Measurements from ENCODE around the gene SNCB.

Gene SNCB

GRCh38 chr5:176671399-176671798, 41.1 kb upstream of the SNCB start:
- no peak overlapping the region for H3K9ac ChIP-seq (ENCODE audit: low read length)
- H3K27me3 ChIP-seq (ENCODE audit: control insufficient read depth in 1 of 2, insufficient read depth in 2 of 2, low read length in 2 of 2) = peaks cover 0 to 10% of the 10 kb centered on the region in 2 donors
- H3K4me1 ChIP-seq (ENCODE audit: insufficient read depth, low read length) = no peaks in the 10 kb centered on the region
- H3K36me3 ChIP-seq (ENCODE audit: insufficient read depth, low read length) = no peaks in the 10 kb centered on the region
- no peak overlapping the region for H3K4me3 ChIP-seq (ENCODE audit: low read depth in 1 of 2, low read length in 2 of 2)
- H3K27ac ChIP-seq (ENCODE audit: low read depth, low read length) = no peak overlapping the region
- no peaks in the 10 kb centered on the region for H3K9me3 ChIP-seq (ENCODE audit: low read length)

GRCh38 chr5:176670449-176670848, 40.1 kb upstream of the SNCB start:
- H3K4me1 ChIP-seq (ENCODE audit: insufficient read depth, low read length) = no peaks in the 10 kb centered on the region
- H3K9me3 ChIP-seq (ENCODE audit: low read length) = no peaks in the 10 kb centered on the region
- H3K27me3 ChIP-seq (ENCODE audit: control insufficient read depth in 1 of 2, insufficient read depth in 2 of 2, low read length in 2 of 2) = peaks cover 0 to 14% of the 10 kb centered on the region in 2 donors
- no peaks in the 10 kb centered on the region for H3K36me3 ChIP-seq (ENCODE audit: insufficient read depth, low read length)
- H3K9ac ChIP-seq (ENCODE audit: low read length) = no peak overlapping the region
- H3K27ac ChIP-seq (ENCODE audit: low read depth, low read length) = no peak overlapping the region
- H3K4me3 ChIP-seq (ENCODE audit: low read depth in 1 of 2, low read length in 2 of 2) = no peak overlapping the region

- no peaks in the 10 kb centered on the region for H3K36me3 ChIP-seq (ENCODE audit: insufficient read depth, low read length)
- no peaks in the 10 kb centered on the region for H3K4me1 ChIP-seq (ENCODE audit: insufficient read depth, low read length)
- no peak overlapping the region for H3K4me3 ChIP-seq (ENCODE audit: low read depth in 1 of 2, low read length in 2 of 2)
- H3K27me3 ChIP-seq (ENCODE audit: control insufficient read depth in 1 of 2, insufficient read depth in 2 of 2, low read length in 2 of 2) = peaks cover 5 to 23% of the 10 kb centered on the region in 2 donors
- no peak overlapping the region for H3K27ac ChIP-seq (ENCODE audit: low read depth, low read length)
- H3K9ac ChIP-seq (ENCODE audit: low read length) = no peak overlapping the region
- no peaks in the 10 kb centered on the region for H3K9me3 ChIP-seq (ENCODE audit: low read length)
Observed at GRCh38 chr5:176667637-176668036, 37.3 kb upstream of the SNCB start.

GRCh38 chr5:176665517-176665916, 35.2 kb upstream of the SNCB start:
- Histone ChIP-seq H3K27ac (ENCODE audit: low read depth, low read length) (no peak overlapping the region), H3K4me1 (ENCODE audit: insufficient read depth, low read length) (no peaks in the 10 kb centered on the region), H3K9ac (ENCODE audit: low read length) (no peak overlapping the region), H3K4me3 (ENCODE audit: low read depth in 1 of 2, low read length in 2 of 2) (no peak overlapping the region), H3K36me3 (ENCODE audit: insufficient read depth, low read length) (no peaks in the 10 kb centered on the region), H3K27me3 (ENCODE audit: control insufficient read depth in 1 of 2, insufficient read depth in 2 of 2, low read length in 2 of 2) (peaks cover 5 to 24% of the 10 kb centered on the region in 2 donors), H3K9me3 (ENCODE audit: low read length) (no peaks in the 10 kb centered on the region)

GRCh38 chr5:176664886-176665285, 34.6 kb upstream of the SNCB start:
- Histone ChIP-seq H3K4me3 (ENCODE audit: low read depth in 1 of 2, low read length in 2 of 2) (no peak overlapping the region), H3K4me1 (ENCODE audit: insufficient read depth, low read length) (no peaks in the 10 kb centered on the region), H3K36me3 (ENCODE audit: insufficient read depth, low read length) (no peaks in the 10 kb centered on the region), H3K27ac (ENCODE audit: low read depth, low read length) (no peak overlapping the region), H3K27me3 (ENCODE audit: control insufficient read depth in 1 of 2, insufficient read depth in 2 of 2, low read length in 2 of 2) (peaks cover 5 to 18% of the 10 kb centered on the region in 2 donors), H3K9ac (ENCODE audit: low read length) (no peak overlapping the region), H3K9me3 (ENCODE audit: low read length) (no peaks in the 10 kb centered on the region)

- Histone ChIP-seq H3K4me1 (ENCODE audit: insufficient read depth, low read length) (no peaks in the 10 kb centered on the region), H3K9ac (ENCODE audit: low read length) (no peak overlapping the region), H3K9me3 (ENCODE audit: low read length) (no peaks in the 10 kb centered on the region), H3K27ac (ENCODE audit: low read depth, low read length) (no peak overlapping the region), H3K27me3 (ENCODE audit: control insufficient read depth in 1 of 2, insufficient read depth in 2 of 2, low read length in 2 of 2) (peaks cover 5 to 15% of the 10 kb centered on the region in 2 donors), H3K4me3 (ENCODE audit: low read depth in 1 of 2, low read length in 2 of 2) (no peak overlapping the region), H3K36me3 (ENCODE audit: insufficient read depth, low read length) (no peaks in the 10 kb centered on the region)
Observed at GRCh38 chr5:176664479-176664878, 34.1 kb upstream of the SNCB start.

GRCh38 chr5:176663566-176663965, 33.2 kb upstream of the SNCB start:
- no peak overlapping the region for H3K4me3 ChIP-seq (ENCODE audit: low read depth in 1 of 2, low read length in 2 of 2)
- H3K27me3 ChIP-seq (ENCODE audit: control insufficient read depth in 1 of 2, insufficient read depth in 2 of 2, low read length in 2 of 2) = peaks cover 5 to 15% of the 10 kb centered on the region in 2 donors
- H3K9me3 ChIP-seq (ENCODE audit: low read length) = no peaks in the 10 kb centered on the region
- H3K27ac ChIP-seq (ENCODE audit: low read depth, low read length) = no peak overlapping the region
- peaks cover 6% of the 10 kb centered on the region for H3K4me1 ChIP-seq (ENCODE audit: insufficient read depth, low read length)
- no peak overlapping the region for H3K9ac ChIP-seq (ENCODE audit: low read length)
- H3K36me3 ChIP-seq (ENCODE audit: insufficient read depth, low read length) = no peaks in the 10 kb centered on the region

GRCh38 chr5:176662371-176663333, 32.3 kb upstream of the SNCB start:
- Histone ChIP-seq H3K9me3 (ENCODE audit: low read length) (no peaks in the 10 kb centered on the region), H3K36me3 (ENCODE audit: insufficient read depth, low read length) (no peaks in the 10 kb centered on the region), H3K9ac (ENCODE audit: low read length) (no peak overlapping the region), H3K4me3 (ENCODE audit: low read depth in 1 of 2, low read length in 2 of 2) (no peak overlapping the region), H3K4me1 (ENCODE audit: insufficient read depth, low read length) (peaks cover 10% of the 10 kb centered on the region), H3K27ac (ENCODE audit: low read depth, low read length) (no peak overlapping the region), H3K27me3 (ENCODE audit: control insufficient read depth in 1 of 2, insufficient read depth in 2 of 2, low read length in 2 of 2) (peaks cover 5 to 15% of the 10 kb centered on the region in 2 donors)

GRCh38 chr5:176661676-176662075, 31.3 kb upstream of the SNCB start:
- Histone ChIP-seq H3K9me3 (ENCODE audit: low read length) (no peaks in the 10 kb centered on the region), H3K4me3 (ENCODE audit: low read depth in 1 of 2, low read length in 2 of 2) (no peak overlapping the region), H3K27ac (ENCODE audit: low read depth, low read length) (no peak overlapping the region), H3K4me1 (ENCODE audit: insufficient read depth, low read length) (peaks cover 10% of the 10 kb centered on the region), H3K9ac (ENCODE audit: low read length) (no peak overlapping the region), H3K36me3 (ENCODE audit: insufficient read depth, low read length) (no peaks in the 10 kb centered on the region), H3K27me3 (ENCODE audit: control insufficient read depth in 1 of 2, insufficient read depth in 2 of 2, low read length in 2 of 2) (peaks cover 5 to 15% of the 10 kb centered on the region in 2 donors)

- Histone ChIP-seq H3K9ac (ENCODE audit: low read length) (no peak overlapping the region), H3K4me1 (ENCODE audit: insufficient read depth, low read length) (peaks cover 10% of the 10 kb centered on the region), H3K36me3 (ENCODE audit: insufficient read depth, low read length) (no peaks in the 10 kb centered on the region), H3K27me3 (ENCODE audit: control insufficient read depth in 1 of 2, insufficient read depth in 2 of 2, low read length in 2 of 2) (peaks cover 5 to 15% of the 10 kb centered on the region in 2 donors), H3K27ac (ENCODE audit: low read depth, low read length) (no peak overlapping the region), H3K9me3 (ENCODE audit: low read length) (no peaks in the 10 kb centered on the region), H3K4me3 (ENCODE audit: low read depth in 1 of 2, low read length in 2 of 2) (no peak overlapping the region)
Observed at GRCh38 chr5:176660860-176661641, 30.7 kb upstream of the SNCB start.

GRCh38 chr5:176660530-176660859, 30.2 kb upstream of the SNCB start:
- H3K9ac ChIP-seq (ENCODE audit: low read length) = no peak overlapping the region
- peaks cover 5 to 12% of the 10 kb centered on the region in 2 donors for H3K27me3 ChIP-seq (ENCODE audit: control insufficient read depth in 1 of 2, insufficient read depth in 2 of 2, low read length in 2 of 2)
- H3K4me1 ChIP-seq (ENCODE audit: insufficient read depth, low read length) = peaks cover 10% of the 10 kb centered on the region
- H3K36me3 ChIP-seq (ENCODE audit: insufficient read depth, low read length) = no peaks in the 10 kb centered on the region
- no peaks in the 10 kb centered on the region for H3K9me3 ChIP-seq (ENCODE audit: low read length)
- H3K4me3 ChIP-seq (ENCODE audit: low read depth in 1 of 2, low read length in 2 of 2) = no peak overlapping the region
- H3K27ac ChIP-seq (ENCODE audit: low read depth, low read length) = no peak overlapping the region
